A673 (cell line): Measurements from ENCODE around the gene GALNT6. TPM values are rescaled to one million over a fixed set of nuclear protein-coding genes. Genes with fewer than 3 reads are reported as not detected.

Experiments used
- BruUV-seq: library from RNA; stranded (reverse); fragments of 400-500 nt; replicated peaks from 2 replicates; lab custom pipeline; 2021; lab: Mats Ljungman, UMichigan
- CTCF ChIA-PET: fragments of 300-600 bp; sonication (Branson Sonifier 250); formaldehyde crosslinking; loops from one replicate; lab custom pipeline; 2022; ENCODE audit warnings: antibody characterized with exemption; lab: Charles Lee
- POLR2A ChIA-PET: fragments of 300-600 bp; sonication (Branson Sonifier 250); formaldehyde crosslinking; loops from one replicate; lab custom pipeline; 2022; ENCODE audit warnings: antibody characterized with exemption; ENCODE audit not compliant: low non-redundant PET; lab: Charles Lee
- DNase-seq: peaks from one replicate; pipeline ENCODE4 v3.0.0-alpha.2; 2015; ENCODE audit warnings: low spot score
- H3K27ac ChIP-seq: fragments of 200-600 bp; sonication (generic); 2 replicates; pipeline ENCODE4 v1.5.1; 2016; ENCODE audit warnings: mixed run types, low read depth, mild to moderate bottlenecking, mixed read lengths, antibody characterized with exemption, low read length; ENCODE audit not compliant: poor library complexity, severe bottlenecking
- H3K27me3 ChIP-seq: fragments of 200-600 bp; sonication (generic); replicated peaks from 2 replicates; pipeline ENCODE4 v1.6.1; 2017; ENCODE audit warnings: mixed run types, low read depth, mild to moderate bottlenecking, mixed read lengths, antibody characterized with exemption, low read length; ENCODE audit not compliant: insufficient read depth, poor library complexity
- H3K36me3 ChIP-seq: fragments of 200-600 bp; sonication (generic); 2 replicates; pipeline ENCODE4 v1.6.1; 2016; ENCODE audit warnings: mixed run types, mild to moderate bottlenecking, mixed read lengths, antibody characterized with exemption, low read length; ENCODE audit not compliant: insufficient read depth, poor library complexity, severe bottlenecking
- H3K4me1 ChIP-seq: fragments of 200-600 bp; sonication (generic); 2 replicates; pipeline ENCODE4 v1.6.1; 2017; ENCODE audit warnings: mixed run types, mild to moderate bottlenecking, mixed read lengths, antibody characterized with exemption, low read length; ENCODE audit not compliant: insufficient read depth, poor library complexity, severe bottlenecking
- H3K4me3 ChIP-seq: fragments of 200-600 bp; sonication (generic); 2 replicates; pipeline ENCODE4 v1.5.1; 2016; ENCODE audit warnings: low read depth, mixed run types, mild to moderate bottlenecking, mixed read lengths, low read length; ENCODE audit not compliant: poor library complexity, severe bottlenecking
- H3K9me3 ChIP-seq: fragments of 200-600 bp; sonication (generic); 2 replicates; pipeline ENCODE4 v1.6.1; 2016; ENCODE audit warnings: mixed run types, low read depth, mild to moderate bottlenecking, mixed read lengths, antibody characterized with exemption, low read length; ENCODE audit not compliant: poor library complexity, severe bottlenecking
- CTCF ChIP-seq: fragments of 300-800, 200-600 bp; sonication (generic); conservative IDR thresholded peaks from 2 replicates; pipeline ENCODE4 v1.5.1; 2017; ENCODE audit warnings: low read depth, mild to moderate bottlenecking, antibody characterized with exemption, low read length, moderate library complexity, mixed read lengths
- EZH2 ChIP-seq: fragments of 200-600 bp; sonication (generic); IDR thresholded peaks from 2 replicates; pipeline ENCODE4 v1.6.1; 2017; ENCODE audit warnings: borderline replicate concordance, low read depth, mild to moderate bottlenecking, mixed read lengths, antibody characterized with exemption, low read length; ENCODE audit not compliant: poor library complexity, severe bottlenecking
- intact Hi-C: fragments of 100-400 bp; cut with micrococcal nuclease; formaldehyde crosslinking; loops from one replicate; pipeline ENCODE4 v1.10.0; 2022; ENCODE audit not compliant: unreplicated experiment
- total RNA-seq: library from RNA; stranded (reverse); gene quantifications from 2 replicates; pipeline ENCODE4 v1.2.3, GENCODE V29; 2021

The GALNT6 gene
- total RNA-seq, 1 experiment from 2014 or later: 0.26 TPM

GRCh38 chr12:51345681-51346080, 45.5 kb downstream of the GALNT6 start:
- no peak for DNase-seq

GRCh38 chr12:51343201-51343600, 48.0 kb downstream of the GALNT6 start:
- no peak for TF ChIP-seq CTCF
- peaks cover 5% of the 10 kb centered on the region for H3K4me1 ChIP-seq
- BruUV-seq: no TSS peak
- no peak overlapping the region for H3K27ac ChIP-seq
- no peaks in the 10 kb centered on the region for H3K9me3 ChIP-seq
- ChIA-PET CTCF (no interaction called here), POLR2A (no interaction called here)
- H3K27me3 ChIP-seq: no peaks in the 10 kb centered on the region
- intact Hi-C loops: loop anchor here (5.0 to 10.0 kb wide), 2 partner anchors 298 to 516 kb away; partner anchors contain the start of gene LETMD1
- H3K4me3 ChIP-seq: no peak overlapping the region
- DNase-seq: no peak
- H3K36me3 ChIP-seq: no peaks in the 10 kb centered on the region

More at GRCh38 chr12:51345681-51346080, 45.5 kb downstream of the GALNT6 start:
- no TSS peak for BruUV-seq
- Histone ChIP-seq H3K4me1 (peaks cover 5% of the 10 kb centered on the region), H3K27me3 (no peaks in the 10 kb centered on the region), H3K27ac (no peak overlapping the region), H3K9me3 (no peaks in the 10 kb centered on the region), H3K36me3 (no peaks in the 10 kb centered on the region), H3K4me3 (no peak overlapping the region)
- TF ChIP-seq EZH2 (no peak), CTCF (no peak)
- CTCF ChIA-PET: no interaction called here
- intact Hi-C loops: loop anchor here (10.0 kb wide), 1 partner anchor 301 kb away; the partner anchor contains the start of gene LETMD1
- POLR2A ChIA-PET: no interaction called here

GRCh38 chr12:51342416-51342815, 48.8 kb downstream of the GALNT6 start:
- ChIA-PET POLR2A (no interaction called here), CTCF (interaction anchor here (3.2 kb wide), 1 partner anchor 516 kb away, joined by 35 read pairs; no protein-coding TSS in a partner anchor)
- no peak for DNase-seq
- Histone ChIP-seq H3K4me3 (no peak overlapping the region), H3K36me3 (no peaks in the 10 kb centered on the region), H3K27ac (no peak overlapping the region), H3K9me3 (no peaks in the 10 kb centered on the region), H3K27me3 (no peaks in the 10 kb centered on the region), H3K4me1 (peaks cover 5% of the 10 kb centered on the region)
- BruUV-seq: no TSS peak
- intact Hi-C loops: loop anchor here (5.0 to 10.0 kb wide), 2 partner anchors 298 to 515 kb away; partner anchors contain the start of gene LETMD1
- TF ChIP-seq EZH2: no peak
- no peak for TF ChIP-seq CTCF
